ENCODE results near the gene PIGB. TPM values are rescaled to one million over a fixed set of nuclear protein-coding genes. Genes with fewer than 3 reads are reported as not detected.

The PIGB gene
- total RNA-seq, 1 donor from 2014 or later, result 6.9 TPM

DNA sequence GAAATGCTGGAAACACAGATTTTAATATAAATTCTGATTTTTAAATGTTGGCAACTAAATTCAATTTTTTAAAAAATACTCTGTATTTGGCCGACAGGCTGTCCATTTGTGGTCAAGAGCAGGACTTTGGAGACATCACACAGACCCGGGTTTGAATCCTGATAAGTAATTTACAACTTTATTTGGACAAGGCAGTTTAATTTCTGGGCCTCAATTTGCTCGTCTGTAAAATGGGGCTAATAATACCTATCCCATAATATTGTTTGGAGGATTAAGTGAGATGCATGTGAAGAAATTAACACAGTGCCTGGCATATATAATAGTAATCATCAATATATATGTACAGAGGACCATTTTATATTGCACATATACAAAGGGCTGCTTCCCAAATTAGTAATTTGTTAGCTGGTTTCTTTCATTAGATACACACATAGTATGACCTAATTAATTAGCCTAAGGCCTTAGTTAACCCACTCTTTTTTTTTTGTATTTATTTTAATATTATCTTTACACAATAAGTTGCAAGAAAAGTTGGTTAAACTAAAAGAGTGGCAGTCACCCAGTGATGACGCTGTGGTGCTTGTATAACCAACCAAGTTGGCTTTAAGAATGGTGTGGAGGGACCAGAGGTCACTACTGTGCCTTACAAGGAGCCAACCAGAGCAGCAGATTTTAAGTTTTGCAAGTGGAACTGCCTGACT, 665 bp downstream of the PIGB start:
- no peaks in the 10 kb centered on the region for H3K9me3 ChIP-seq
- intact Hi-C loops (cut with DNase I), result no loop called here
- no peaks in the 10 kb centered on the region for H3K36me3 ChIP-seq
- H3K27me3 ChIP-seq, result no peaks in the 10 kb centered on the region
- TF ChIP-seq POLR2AphosphoS5 (IDR thresholded peaks at IDR 0.05; ENCODE audit: insufficient read depth in 1 of 2, low read depth in 1 of 2) (no peak), POLR2A (IDR thresholded peaks at IDR 0.05) (no peak)
- TF ChIP-seq, protein P1, sequence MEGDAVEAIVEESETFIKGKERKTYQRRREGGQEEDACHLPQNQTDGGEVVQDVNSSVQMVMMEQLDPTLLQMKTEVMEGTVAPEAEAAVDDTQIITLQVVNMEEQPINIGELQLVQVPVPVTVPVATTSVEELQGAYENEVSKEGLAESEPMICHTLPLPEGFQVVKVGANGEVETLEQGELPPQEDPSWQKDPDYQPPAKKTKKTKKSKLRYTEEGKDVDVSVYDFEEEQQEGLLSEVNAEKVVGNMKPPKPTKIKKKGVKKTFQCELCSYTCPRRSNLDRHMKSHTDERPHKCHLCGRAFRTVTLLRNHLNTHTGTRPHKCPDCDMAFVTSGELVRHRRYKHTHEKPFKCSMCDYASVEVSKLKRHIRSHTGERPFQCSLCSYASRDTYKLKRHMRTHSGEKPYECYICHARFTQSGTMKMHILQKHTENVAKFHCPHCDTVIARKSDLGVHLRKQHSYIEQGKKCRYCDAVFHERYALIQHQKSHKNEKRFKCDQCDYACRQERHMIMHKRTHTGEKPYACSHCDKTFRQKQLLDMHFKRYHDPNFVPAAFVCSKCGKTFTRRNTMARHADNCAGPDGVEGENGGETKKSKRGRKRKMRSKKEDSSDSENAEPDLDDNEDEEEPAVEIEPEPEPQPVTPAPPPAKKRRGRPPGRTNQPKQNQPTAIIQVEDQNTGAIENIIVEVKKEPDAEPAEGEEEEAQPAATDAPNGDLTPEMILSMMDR (IDR thresholded peaks at IDR 0.05), result no peak
- no peak for DNase-seq (ENCODE audit: extremely low spot score in 2 of 2)
- H3K4me3 ChIP-seq, result peak overlapping the region; percentile 69 to 80
- H3K4me1 ChIP-seq, result peaks cover 32% of the 10 kb centered on the region
- H3K27ac ChIP-seq, result peak overlapping the region; percentile 73

DNA sequence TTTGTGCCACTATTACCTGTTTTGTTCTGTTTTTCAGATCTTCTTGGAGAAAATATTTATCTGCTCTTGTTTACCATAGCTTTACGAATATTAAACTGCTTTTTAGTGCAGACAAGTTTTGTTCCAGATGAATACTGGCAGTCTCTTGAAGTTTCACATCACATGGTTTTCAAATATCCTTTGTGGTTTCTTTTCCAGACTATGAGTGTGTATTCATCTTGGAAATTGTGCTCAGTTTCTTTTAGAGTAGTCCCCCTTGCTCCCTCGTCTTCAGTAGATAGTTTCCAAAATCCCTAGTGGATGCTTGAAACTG, 1.2 kb downstream of the PIGB start:
- intact Hi-C loops (cut with DNase I), result no loop called here
- Histone ChIP-seq H3K4me3 (peak overlapping the region in 1 of 2 donors; percentile 69), H3K36me3 (no peaks in the 10 kb centered on the region), H3K27me3 (no peaks in the 10 kb centered on the region), H3K9me3 (no peaks in the 10 kb centered on the region), H3K27ac (no peak overlapping the region), H3K4me1 (peaks cover 32% of the 10 kb centered on the region)
- DNase-seq (ENCODE audit: extremely low spot score in 2 of 2), result no peak
- TF ChIP-seq POLR2AphosphoS5 (IDR thresholded peaks at IDR 0.05; ENCODE audit: insufficient read depth in 1 of 2, low read depth in 1 of 2) (no peak), POLR2A (IDR thresholded peaks at IDR 0.05) (no peak)
- TF ChIP-seq, protein P1 (IDR thresholded peaks at IDR 0.05), result no peak

DNA sequence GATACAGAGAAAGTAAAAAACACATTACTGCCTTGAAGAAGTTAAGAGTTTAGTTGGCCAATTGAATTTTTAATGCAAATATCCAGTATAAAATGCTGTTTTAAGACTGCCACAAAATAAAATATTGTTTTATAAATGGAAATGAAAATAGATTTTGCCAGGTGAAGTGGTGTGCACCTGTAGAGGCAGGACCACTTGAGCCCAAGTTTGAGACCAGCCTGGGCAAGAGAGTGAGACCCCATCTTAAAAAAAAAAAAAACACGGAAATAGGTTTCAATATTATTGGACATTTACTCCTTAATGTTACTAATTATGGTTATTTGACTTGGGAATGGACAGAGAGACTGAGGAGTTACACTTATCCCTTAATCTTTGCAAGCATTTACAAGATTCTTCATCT, 1.9 kb downstream of the PIGB start:
- DNase-seq (ENCODE audit: extremely low spot score in 2 of 2), result no peak
- TF ChIP-seq POLR2AphosphoS5 (IDR thresholded peaks at IDR 0.05; ENCODE audit: insufficient read depth in 1 of 2, low read depth in 1 of 2) (no peak), POLR2A (IDR thresholded peaks at IDR 0.05) (no peak)
- TF ChIP-seq, protein P1 (IDR thresholded peaks at IDR 0.05), result no peak
- Histone ChIP-seq H3K9me3 (no peaks in the 10 kb centered on the region), H3K27ac (no peak overlapping the region), H3K4me3 (no peak overlapping the region), H3K27me3 (no peaks in the 10 kb centered on the region), H3K36me3 (no peaks in the 10 kb centered on the region), H3K4me1 (peaks cover 32% of the 10 kb centered on the region)
- intact Hi-C loops (cut with DNase I), result no loop called here

DNA sequence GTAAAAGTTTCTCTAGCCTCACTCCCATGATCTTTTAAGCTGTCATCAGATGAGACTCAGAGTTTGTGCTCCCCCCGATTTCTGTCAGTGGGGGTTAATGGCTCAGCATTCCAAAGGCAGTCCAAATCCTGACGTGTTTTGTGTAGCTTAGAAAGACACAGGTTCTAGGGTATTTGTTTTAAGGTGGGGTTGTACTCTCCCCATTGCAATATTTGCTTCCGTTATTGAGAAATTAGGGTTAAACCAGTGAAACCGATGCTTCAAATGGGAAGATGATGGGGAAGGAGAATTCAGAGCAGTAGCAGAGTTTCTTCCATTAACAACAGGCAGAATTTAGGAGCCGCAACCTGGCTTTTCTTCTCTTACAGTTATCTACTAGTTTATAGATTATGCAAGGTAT, 3.4 kb downstream of the PIGB start:
- no peak for TF ChIP-seq POLR2A (IDR thresholded peaks at IDR 0.05)
- no peak for TF ChIP-seq POLR2AphosphoS5 (IDR thresholded peaks at IDR 0.05; ENCODE audit: insufficient read depth in 1 of 2, low read depth in 1 of 2)
- TF ChIP-seq, protein P1 (IDR thresholded peaks at IDR 0.05), result no peak
- intact Hi-C loops (cut with DNase I), result no loop called here
- no peak overlapping the region for H3K27ac ChIP-seq

DNA sequence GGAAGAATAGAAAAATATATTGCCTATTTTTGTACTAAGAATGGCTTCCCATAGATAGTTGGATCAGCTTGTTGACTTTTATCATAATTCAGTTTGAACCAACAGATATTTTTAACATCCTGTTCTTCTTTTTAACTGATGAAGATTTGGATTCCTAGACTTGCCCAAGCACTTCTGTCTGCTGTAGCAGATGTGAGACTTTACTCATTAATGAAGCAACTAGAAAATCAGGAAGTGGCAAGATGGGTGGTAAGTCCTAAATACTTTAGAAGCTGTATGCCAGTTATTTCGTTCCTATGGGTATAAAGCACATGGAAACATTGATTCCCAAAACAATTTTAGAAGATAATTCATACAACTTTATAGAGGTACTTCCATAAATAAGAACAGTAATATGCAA, 8.4 kb downstream of the PIGB start:
- H3K36me3 ChIP-seq, result peaks cover 0 to 7% of the 10 kb centered on the region in 2 donors
- no peak for TF ChIP-seq POLR2A (IDR thresholded peaks at IDR 0.05)
- TF ChIP-seq POLR2AphosphoS5 (IDR thresholded peaks at IDR 0.05; ENCODE audit: insufficient read depth in 1 of 2, low read depth in 1 of 2), result no peak
- TF ChIP-seq, protein P1 (IDR thresholded peaks at IDR 0.05), result no peak
- no peak overlapping the region for H3K4me3 ChIP-seq
- H3K27ac ChIP-seq, result no peak overlapping the region
- no peaks in the 10 kb centered on the region for H3K9me3 ChIP-seq
- no peaks in the 10 kb centered on the region for H3K4me1 ChIP-seq
- H3K27me3 ChIP-seq, result no peaks in the 10 kb centered on the region
- DNase-seq (ENCODE audit: extremely low spot score in 2 of 2), result no peak
- intact Hi-C loops (cut with DNase I), result no loop called here

More for the DNA sequence above, 3.4 kb downstream of the PIGB start:
- no peaks in the 10 kb centered on the region for H3K9me3 ChIP-seq
- H3K36me3 ChIP-seq, result no peaks in the 10 kb centered on the region
- DNase-seq (ENCODE audit: extremely low spot score in 2 of 2), result no peak
- H3K27me3 ChIP-seq, result no peaks in the 10 kb centered on the region
- H3K4me3 ChIP-seq, result no peak overlapping the region
- peaks cover 23% of the 10 kb centered on the region for H3K4me1 ChIP-seq

Data from vagina (tissue), 2 donors.